Body of pancreas (tissue), 4 donors: ENCODE measurements around the gene PCDH15.

ENCODE experiments used
- CTCF ChIP-seq, 7 experiments: fragments of 450-650 bp in 4 of 7; fragments of 200-600 bp in 3 of 7; sonication (generic) in 3 of 7; IDR thresholded peaks; one replicate each; pipeline ENCODE4 v1.5.1; 2016 to 2019; ENCODE audit warnings: antibody characterized with exemption in 7 of 7
- POLR2A ChIP-seq, 3 donors: fragments of 450-650 bp; IDR thresholded peaks; one replicate each; pipeline ENCODE4 v1.6.1; 2016; ENCODE audit warnings: antibody characterized with exemption in 3 of 3, mild to moderate bottlenecking in 2 of 3

GRCh38 chr10:53930648-53931047 is 870.4 kb downstream of the PCDH15 start:
- TF ChIP-seq CTCF (IDR thresholded peaks at IDR 0.05): no peak
- TF ChIP-seq POLR2A (IDR thresholded peaks at IDR 0.05): no peak
